ENCODE data around the gene SLC2A13.

GRCh38 chr12:39782026-39782545 lies 323.8 kb downstream of the SLC2A13 start:
- TF ChIP-seq CTCF (IDR thresholded peaks at IDR 0.05; ENCODE audit: low read depth, low read length, missing input control) (no peak), REST (IDR thresholded peaks at IDR 0.05) (no peak), YY1 (IDR thresholded peaks at IDR 0.05) (no peak), RAD21 (IDR thresholded peaks at IDR 0.05) (no peak), JUND (IDR thresholded peaks at IDR 0.05) (no peak), MAX (IDR thresholded peaks at IDR 0.05) (no peak), EGR1 (IDR thresholded peaks at IDR 0.05; ENCODE audit: low read depth in 2 of 2) (no peak), ZBTB33 (IDR thresholded peaks at IDR 0.05) (no peak), SP1 (IDR thresholded peaks at IDR 0.05) (no peak), ATF3 (IDR thresholded peaks at IDR 0.05) (no peak)
